A549 treated with CpdA at 1 μM for 4 hours (cell line): ENCODE results near the gene KCNJ4. TPM values are rescaled to one million over a fixed set of nuclear protein-coding genes. Genes with fewer than 3 reads are reported as not detected.

Experiments used
- total RNA-seq: library from RNA; stranded (reverse); fragments of 200-300 nt; extraction: Qiagen RNA extraction; gene quantifications from 5 replicates; pipeline ENCODE4 v1.2.3, GENCODE V29; 2022; ENCODE audit warnings: low read depth

The KCNJ4 gene
- 0.07 to 0.20 TPM (median 0.11 TPM) in 5 replicates for total RNA-seq

GRCh38 chr22:38455076-38455529 is at the start of gene KCNJ4:
Gene KCNJ4 (minus strand): TSS chr22:38455199. CDS start chr22:38428132, 27,067 bp downstream.

GRCh38 chr22:38467904-38468442 is 13.0 kb upstream of the KCNJ4 start, which contains the start of gene KDELR3:
Gene KDELR3 (plus strand): TSS chr22:38468096. CDS start chr22:38468234, 138 bp downstream.

Other genes with a start within 250 kb of the KCNJ4 start
- 38.5 to 48.2 TPM (median 45.7 TPM) in 5 replicates for gene TMEM184B, start 182.2 kb downstream of the KCNJ4 start, total RNA-seq
- gene CSNK1E, start 137.8 kb downstream of the KCNJ4 start, total RNA-seq = 87.8 to 108 TPM (median 96.4 TPM) in 5 replicates
- gene KDELR3, start 12.9 kb upstream of the KCNJ4 start, total RNA-seq = 17.4 to 21.6 TPM (median 19.7 TPM) in 5 replicates
- gene DDX17, start 51.1 kb upstream of the KCNJ4 start, total RNA-seq = 91.2 to 104 TPM (median 91.2 TPM) in 5 replicates
- gene DMC1, start 115.0 kb upstream of the KCNJ4 start, total RNA-seq = 2.9 to 10.9 TPM (median 3.2 TPM) in 5 replicates
- 0.50 to 1.2 TPM (median 0.89 TPM) in 5 replicates for gene FAM227A, start 201.2 kb upstream of the KCNJ4 start, total RNA-seq
- 13.7 to 17.4 TPM (median 15.3 TPM) in 5 replicates for gene CBY1, start 201.4 kb upstream of the KCNJ4 start, total RNA-seq
- 58.4 to 84.2 TPM (median 73.2 TPM) in 5 replicates for gene TOMM22, start 226.8 kb upstream of the KCNJ4 start, total RNA-seq
- gene JOSD1, start 245.7 kb upstream of the KCNJ4 start, total RNA-seq = 25.6 to 32.4 TPM (median 29.8 TPM) in 5 replicates